Astrocyte of the spinal cord (primary cell): ENCODE measurements around the gene PHLPP1.
A peak's percentile ranks its signal among the peaks of the same experiment; 100 is the strongest.
"Not testable (repeated sequence)": the region's sequence is repeated elsewhere in the genome, so short reads cannot be mapped to it uniquely, and the experiment has no call there.

Experiments
- DNase-seq: peaks from one replicate; pipeline ENCODE4 v3.0.0; 2011; ENCODE audit warnings: low read depth, low spot score
- H3K4me3 ChIP-seq: 2 replicates; pipeline ENCODE4 v1.5.1; 2011; ENCODE audit warnings: low read depth, mild to moderate bottlenecking, low read length, moderate library complexity
- in situ Hi-C: cut with HindIII; loops from 2 replicates; pipeline ENCODE4 v1.10.0; 2017; ENCODE audit warnings: low sequenced_read_pairs
- TF ChIP-seq, protein P1 (sequence below): IDR thresholded peaks from 2 replicates; pipeline ENCODE4 v1.5.1; 2012; ENCODE audit warnings: low read depth, mild to moderate bottlenecking, low read length, inconsistent platforms

PHLPP1 gene

DNA sequence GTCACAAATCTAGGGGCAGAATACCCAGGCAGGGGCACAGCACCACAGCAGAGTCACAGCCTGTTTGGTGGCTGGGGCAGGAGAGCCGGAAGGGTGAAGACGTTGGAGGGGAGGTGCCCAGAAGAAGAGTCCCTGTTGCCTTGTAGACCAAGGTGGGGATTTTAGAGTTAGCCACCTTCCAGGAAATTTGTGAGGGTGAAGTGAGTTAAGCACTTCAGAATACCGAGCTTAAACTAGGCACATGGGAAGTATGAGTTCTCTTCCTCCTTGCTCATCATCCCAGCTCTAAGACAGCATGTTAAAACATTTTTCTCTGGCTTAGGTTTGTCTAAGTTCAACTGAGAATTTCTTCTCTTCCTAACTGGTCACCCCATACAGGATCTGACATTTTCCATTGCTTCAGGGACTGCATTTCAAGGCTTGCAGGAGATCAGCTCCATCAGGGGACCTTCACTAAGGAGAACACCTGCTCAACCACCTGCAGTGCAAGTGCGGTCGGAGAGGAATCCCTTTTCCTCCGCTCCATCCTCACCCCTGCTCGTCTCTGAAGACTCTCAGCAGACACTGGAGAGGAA lies 26.5 kb upstream of the PHLPP1 start:
- in situ Hi-C loops: no loop called here
- H3K4me3 ChIP-seq: no peak overlapping the region
- DNase-seq: no peak
- TF ChIP-seq, protein P1, sequence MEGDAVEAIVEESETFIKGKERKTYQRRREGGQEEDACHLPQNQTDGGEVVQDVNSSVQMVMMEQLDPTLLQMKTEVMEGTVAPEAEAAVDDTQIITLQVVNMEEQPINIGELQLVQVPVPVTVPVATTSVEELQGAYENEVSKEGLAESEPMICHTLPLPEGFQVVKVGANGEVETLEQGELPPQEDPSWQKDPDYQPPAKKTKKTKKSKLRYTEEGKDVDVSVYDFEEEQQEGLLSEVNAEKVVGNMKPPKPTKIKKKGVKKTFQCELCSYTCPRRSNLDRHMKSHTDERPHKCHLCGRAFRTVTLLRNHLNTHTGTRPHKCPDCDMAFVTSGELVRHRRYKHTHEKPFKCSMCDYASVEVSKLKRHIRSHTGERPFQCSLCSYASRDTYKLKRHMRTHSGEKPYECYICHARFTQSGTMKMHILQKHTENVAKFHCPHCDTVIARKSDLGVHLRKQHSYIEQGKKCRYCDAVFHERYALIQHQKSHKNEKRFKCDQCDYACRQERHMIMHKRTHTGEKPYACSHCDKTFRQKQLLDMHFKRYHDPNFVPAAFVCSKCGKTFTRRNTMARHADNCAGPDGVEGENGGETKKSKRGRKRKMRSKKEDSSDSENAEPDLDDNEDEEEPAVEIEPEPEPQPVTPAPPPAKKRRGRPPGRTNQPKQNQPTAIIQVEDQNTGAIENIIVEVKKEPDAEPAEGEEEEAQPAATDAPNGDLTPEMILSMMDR: no peak

GRCh38 chr18:62690236-62690815 lies 25.0 kb upstream of the PHLPP1 start:
- TF ChIP-seq, protein P1: no peak
- H3K4me3 ChIP-seq: no peak overlapping the region
- in situ Hi-C loops: no loop called here
- DNase-seq: no peak

DNA sequence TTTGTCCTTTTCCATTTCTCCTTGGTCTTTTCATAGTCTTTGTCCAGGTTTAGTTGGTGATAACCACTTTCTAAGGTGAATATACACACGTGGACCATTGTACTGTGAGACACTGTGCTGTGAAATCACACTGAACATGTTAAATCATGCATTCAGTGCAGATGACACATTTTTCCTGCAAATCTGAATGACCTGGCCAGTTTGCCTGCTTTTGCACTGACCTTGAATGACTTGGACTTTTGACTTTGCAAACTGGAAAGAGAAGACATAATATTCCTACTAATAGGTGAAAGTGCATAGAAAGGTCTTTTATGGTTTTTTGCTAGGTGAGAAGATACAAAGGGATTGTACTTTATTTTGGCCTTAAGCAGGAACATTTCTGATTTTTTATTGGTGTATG lies 21.7 kb upstream of the PHLPP1 start:
- no peak overlapping the region for H3K4me3 ChIP-seq
- in situ Hi-C loops: no loop called here
- DNase-seq: no peak
- TF ChIP-seq, protein P1: no peak

GRCh38 chr18:62697636-62698035 lies 17.7 kb upstream of the PHLPP1 start:
- no peak overlapping the region for H3K4me3 ChIP-seq
- DNase-seq: no peak
- in situ Hi-C loops: no loop called here
- TF ChIP-seq, protein P1: no peak

- DNase-seq: no peak
- in situ Hi-C loops: no loop called here
- TF ChIP-seq, protein P1: no peak
- no peak overlapping the region for H3K4me3 ChIP-seq
Measured at GRCh38 chr18:62702259-62702658, 13.1 kb upstream of the PHLPP1 start.

DNA sequence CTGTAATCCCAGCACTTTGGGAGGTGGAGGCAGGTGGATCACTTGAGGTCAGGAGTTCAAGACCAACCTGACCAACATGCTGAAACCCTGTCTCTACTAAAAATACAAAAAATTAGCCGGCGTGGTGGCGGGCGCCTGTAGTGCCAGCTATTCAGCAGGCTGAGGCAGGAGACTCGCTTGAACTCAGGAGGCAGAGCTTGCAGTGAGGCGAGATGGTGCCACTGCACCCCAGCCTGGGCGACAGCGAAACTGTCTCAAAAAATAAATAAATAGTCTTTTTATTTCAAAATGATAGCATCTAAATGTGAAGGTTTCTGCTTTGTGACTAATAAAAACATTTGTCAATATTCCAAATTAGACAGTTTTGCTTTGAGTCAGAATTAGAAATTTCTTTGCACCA lies 8.5 kb upstream of the PHLPP1 start:
- DNase-seq, H3K4me3 ChIP-seq, in situ Hi-C loops: not testable (repeated sequence)

GRCh38 chr18:62709908-62710307 lies 5.4 kb upstream of the PHLPP1 start:
- in situ Hi-C loops, DNase-seq, H3K4me3 ChIP-seq: not testable (repeated sequence)

DNA sequence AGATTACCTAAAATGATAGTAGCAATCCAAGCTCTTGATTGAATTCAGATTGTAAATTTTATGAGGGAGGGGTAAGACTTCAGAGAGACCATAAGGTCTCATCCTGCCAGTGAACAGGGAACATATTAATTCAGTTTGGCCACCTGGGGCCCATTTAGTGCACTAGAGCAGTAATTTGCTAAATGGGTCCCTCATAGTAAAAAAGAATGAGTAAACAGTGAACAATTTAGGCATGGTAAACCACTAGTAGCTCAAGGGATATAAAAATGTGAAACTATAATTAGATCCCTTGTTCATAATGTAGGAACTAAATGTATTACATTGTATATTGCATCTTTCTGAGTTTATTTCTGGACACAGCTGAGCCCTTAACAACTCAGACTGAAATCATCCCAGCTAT lies 4.9 kb upstream of the PHLPP1 start:
- H3K4me3 ChIP-seq: no peak overlapping the region
- peak; percentile 14 for DNase-seq
- TF ChIP-seq, protein P1: no peak
- in situ Hi-C loops: no loop called here
